GM19043 (cell line): ENCODE measurements around the gene WDR18.

Experiments
- ATAC-seq: cut with Tn5 transposase; IDR thresholded peaks from one replicate; pipeline ENCODE4 v1.9.1; 2021; ENCODE audit warnings: low read depth; ENCODE audit not compliant: unreplicated experiment

WDR18 gene

GRCh38 chr19:1040476-1041271, 56.5 kb downstream of the WDR18 start:
- peak; percentile 34 for ATAC-seq

GRCh38 chr19:1041272-1041834, 57.2 kb downstream of the WDR18 start:
- ATAC-seq, result no peak

GRCh38 chr19:1041835-1042685, 57.9 kb downstream of the WDR18 start:
- ATAC-seq, result no peak

GRCh38 chr19:1042689-1043511, 58.8 kb downstream of the WDR18 start:
- no peak for ATAC-seq
